ENCODE data around the gene MTUS2. TPM values are rescaled to one million over a fixed set of nuclear protein-coding genes. Genes with fewer than 3 reads are reported as not detected.

Gene MTUS2
- total RNA-seq, 1 experiment from 2014 or later: 0.35 TPM

- no peaks in the 10 kb centered on the region for H4K20me1 ChIP-seq (ENCODE audit: control insufficient read depth, insufficient read depth, insufficient read length)
- no peak overlapping the region for H3T11ph ChIP-seq (ENCODE audit: low read length)
- no peak overlapping the region for H4K91ac ChIP-seq (ENCODE audit: insufficient read length, low read depth, low read length)
- H2BK5ac ChIP-seq (ENCODE audit: insufficient read length, low read length): no peak overlapping the region
- H2AFZ ChIP-seq (ENCODE audit: low read length): no peak overlapping the region
- no peak overlapping the region for H3K27ac ChIP-seq (ENCODE audit: insufficient read length, low read depth, low read length)
- Mint-ChIP-seq H3K27me3 (ENCODE audit: low read depth) (peaks cover 19% of the 10 kb centered on the region), H3K4me3 (no peak overlapping the region), H3K9me3 (no peaks in the 10 kb centered on the region), H3K4me1 (peaks cover 15 to 19% of the 10 kb centered on the region in 2 experiments), H3K27ac (no peak overlapping the region), H3K36me3 (ENCODE audit: insufficient read depth in 1 of 3, low read depth in 3 of 3) (no peaks in the 10 kb centered on the region)
- H3K56ac ChIP-seq (ENCODE audit: insufficient read length, low read depth, low read length): no peak overlapping the region
- H2BK20ac ChIP-seq (ENCODE audit: low read depth, low read length, poor library complexity, severe bottlenecking): no peak overlapping the region
- no peak overlapping the region for H2BK120ac ChIP-seq (ENCODE audit: low read depth, low read length, poor library complexity, severe bottlenecking)
- no peak overlapping the region for H4K8ac ChIP-seq (replicated peaks; ENCODE audit: insufficient read length, low read depth, low read length)
- H3K4ac ChIP-seq (ENCODE audit: low read depth, low read length): no peak overlapping the region
- no peak overlapping the region for H2AK5ac ChIP-seq (ENCODE audit: insufficient read length, low read length)
- H3K4me2 ChIP-seq (ENCODE audit: insufficient read depth, insufficient read length, low read length): no peak overlapping the region
- no peak overlapping the region for H2BK15ac ChIP-seq (ENCODE audit: low read depth, low read length)
- H4K5ac ChIP-seq (ENCODE audit: insufficient read length, low read depth, low read length): no peak overlapping the region
- H3K18ac ChIP-seq (ENCODE audit: insufficient read length, low read depth, low read length): no peak overlapping the region
- no peaks in the 10 kb centered on the region for H3K79me1 ChIP-seq (ENCODE audit: insufficient read depth, low read depth, low read length, poor library complexity, severe bottlenecking)
- no peak overlapping the region for H3K14ac ChIP-seq (ENCODE audit: insufficient read depth, low read length)
- TF ChIP-seq CTCF (conservative IDR thresholded peaks at IDR 0.05): no peak
- H3K23ac ChIP-seq (ENCODE audit: insufficient read length, low read depth, low read length): no peak overlapping the region
- DNase-seq: no peak
- no peaks in the 10 kb centered on the region for H3K79me2 ChIP-seq (ENCODE audit: insufficient read depth, low read length)
- no peak overlapping the region for H2BK12ac ChIP-seq (ENCODE audit: insufficient read length, low read depth, low read length)
- no peaks in the 10 kb centered on the region for H3K9me3 ChIP-seq (ENCODE audit: control insufficient read depth, low read depth, low read length)
- no peak overlapping the region for H3K9ac ChIP-seq (ENCODE audit: extremely low read depth, insufficient read length, low read length)
- no peaks in the 10 kb centered on the region for H3K4me1 ChIP-seq (ENCODE audit: insufficient read depth, low read length)
- WGBS (ENCODE audit: extremely low coverage, insufficient read length, low lambda C conversion rate): no CpG with 5 or more reads among the region's 7 CpGs
- no peaks in the 10 kb centered on the region for H3K23me2 ChIP-seq (ENCODE audit: insufficient read length, low read depth, low read length, poor library complexity, severe bottlenecking)
- H3K27me3 ChIP-seq (ENCODE audit: insufficient read depth, low read length): no peaks in the 10 kb centered on the region
Observed at GRCh38 chr13:29499506-29500165, 679.5 kb downstream of the MTUS2 start.

Measured in H9 (cell line).